ENCODE results near the gene GSE1.

GSE1 gene

DNA sequence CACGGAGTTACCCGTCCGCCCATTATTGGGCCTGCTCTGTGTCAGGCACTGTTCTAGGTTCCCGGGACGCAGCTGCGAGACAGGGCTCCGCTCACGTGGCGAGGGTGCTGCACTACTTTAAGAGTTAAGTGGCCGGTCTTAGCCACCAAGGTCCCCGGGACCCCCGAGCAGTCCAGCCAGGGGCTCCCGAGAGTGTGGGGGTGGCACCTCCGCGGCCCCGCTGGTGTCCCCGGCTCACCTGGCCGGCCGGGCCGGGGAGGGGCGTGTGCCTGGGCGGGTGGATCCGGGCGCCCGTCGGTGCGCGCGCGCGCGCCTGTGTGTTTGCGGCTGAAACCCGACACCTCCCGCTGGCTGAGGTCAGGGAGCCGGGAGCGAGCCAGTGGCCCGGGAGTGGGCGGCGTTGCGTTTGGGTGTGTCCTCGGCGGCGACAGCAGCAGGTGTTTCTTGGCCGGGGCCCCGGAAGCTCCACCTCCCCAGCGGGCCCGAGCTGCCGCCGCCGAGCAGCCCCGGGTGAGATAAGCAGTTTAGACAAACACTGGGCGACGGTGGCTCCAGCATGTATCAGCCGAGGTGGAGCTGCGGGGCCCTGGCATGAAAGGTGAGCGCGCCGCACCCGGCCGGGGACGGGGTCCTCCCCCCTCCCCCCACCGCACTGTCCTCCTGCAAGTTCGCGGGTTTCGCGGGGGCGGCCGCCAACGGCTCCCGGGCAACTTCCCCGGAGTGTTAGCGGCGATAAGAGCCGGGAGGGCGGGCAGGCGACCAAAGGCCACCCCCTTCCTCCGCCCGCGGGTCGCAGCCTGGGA lies at the start of gene GSE1:
Gene GSE1, plus strand, starts transcription at position 522 of the 803 bp plus-strand sequence. Its CDS starts 70 bp downstream, at position 592.
- peak; percentile 68 for DNase-seq

DNA sequence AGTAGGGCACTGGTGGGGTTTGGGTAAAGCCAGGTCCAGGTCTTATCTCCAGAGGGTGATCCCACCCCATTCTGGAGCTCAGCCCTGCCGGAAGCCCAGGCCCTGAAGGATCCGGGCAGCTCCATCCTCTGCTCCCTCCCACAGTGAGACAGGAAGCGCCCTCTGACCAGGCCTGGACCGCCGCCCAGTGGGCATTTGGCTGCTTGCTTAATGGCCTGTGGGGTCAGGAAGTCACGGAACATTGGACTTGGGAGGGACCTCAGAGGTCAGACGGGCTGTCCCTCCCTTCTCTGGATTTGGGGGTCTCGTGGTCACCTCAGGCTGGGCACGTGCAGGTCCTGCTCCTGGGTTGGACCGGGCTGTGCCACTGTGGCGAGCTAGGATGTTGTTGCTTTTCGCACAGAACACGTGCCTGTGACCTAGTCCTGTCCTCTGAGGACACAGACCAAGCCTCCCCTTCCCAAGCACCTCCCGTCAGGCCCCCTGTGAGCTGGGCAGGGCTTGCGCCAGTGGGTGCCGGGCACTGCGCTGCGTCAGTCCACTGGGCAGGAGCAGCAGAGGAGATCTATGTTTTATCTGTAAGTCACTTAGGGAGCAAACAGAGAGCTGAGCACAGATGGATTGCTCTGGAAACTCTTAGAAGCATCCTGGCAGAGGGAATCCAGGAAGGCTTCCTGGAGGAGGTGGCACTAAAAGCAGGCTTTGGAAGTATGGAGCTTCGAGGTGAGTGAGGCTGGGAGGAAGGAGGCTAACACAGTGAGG lies 49.4 kb upstream of the GSE1 start:
- DNase-seq = peak; percentile 73

DNA sequence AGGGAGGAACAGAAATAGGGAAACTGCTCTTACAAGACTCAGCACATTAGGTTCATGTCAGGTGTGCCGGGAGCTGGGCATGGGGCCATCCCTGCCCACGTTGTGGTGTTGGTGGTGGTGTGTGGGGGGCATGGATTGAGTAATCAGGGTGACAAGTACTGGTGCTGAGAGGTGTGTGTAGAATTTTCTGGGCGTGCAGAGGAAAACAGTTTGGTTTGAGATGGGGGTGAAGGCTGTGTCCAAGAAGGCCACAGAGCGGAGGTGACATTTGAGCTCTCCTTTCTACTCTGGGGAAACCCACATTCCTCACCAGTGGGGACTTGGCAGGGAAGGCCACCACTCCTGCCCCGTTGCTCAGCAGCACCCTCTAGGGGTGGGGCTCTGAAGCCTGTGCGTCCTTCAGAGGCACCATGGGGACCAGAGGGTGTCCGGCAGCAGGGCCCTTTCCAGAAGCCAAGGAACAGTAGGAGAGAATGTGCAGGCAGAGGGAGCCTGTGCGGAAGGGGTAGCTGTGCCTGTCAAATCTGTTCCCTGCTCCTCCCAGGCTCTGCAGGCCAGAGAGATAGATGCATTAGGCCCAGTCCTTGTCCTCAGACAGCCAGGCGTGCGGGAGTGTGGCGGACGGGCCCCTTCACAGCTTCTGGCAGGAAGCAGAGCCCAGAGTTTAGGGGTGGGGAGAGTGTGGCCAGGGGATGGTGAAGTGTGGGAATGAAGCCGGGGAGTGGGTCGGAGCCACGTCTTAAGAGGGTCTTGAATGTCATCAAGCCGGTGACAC lies 48.7 kb upstream of the GSE1 start:
- DNase-seq = no peak

DNA sequence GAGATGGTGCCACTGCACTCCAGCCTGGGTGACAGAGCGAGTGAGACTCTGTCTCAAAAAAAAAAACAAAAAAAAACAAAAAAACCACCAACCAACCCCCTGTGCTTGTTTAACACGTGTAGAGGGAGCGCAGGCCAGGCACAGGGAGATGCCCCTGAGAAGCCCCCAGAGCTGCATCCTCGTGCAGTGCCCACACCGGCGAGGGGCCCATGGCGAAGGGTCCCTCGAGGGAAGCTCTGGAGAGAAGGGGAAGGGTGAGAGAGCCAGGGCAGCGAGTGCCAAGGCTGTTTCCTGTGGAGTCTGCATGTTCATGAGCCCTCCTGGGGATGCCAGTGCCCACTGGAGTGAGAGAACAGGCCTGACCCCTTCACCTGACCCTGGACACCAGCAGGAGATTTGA lies 47.8 kb upstream of the GSE1 start:
- DNase-seq = no peak

DNA sequence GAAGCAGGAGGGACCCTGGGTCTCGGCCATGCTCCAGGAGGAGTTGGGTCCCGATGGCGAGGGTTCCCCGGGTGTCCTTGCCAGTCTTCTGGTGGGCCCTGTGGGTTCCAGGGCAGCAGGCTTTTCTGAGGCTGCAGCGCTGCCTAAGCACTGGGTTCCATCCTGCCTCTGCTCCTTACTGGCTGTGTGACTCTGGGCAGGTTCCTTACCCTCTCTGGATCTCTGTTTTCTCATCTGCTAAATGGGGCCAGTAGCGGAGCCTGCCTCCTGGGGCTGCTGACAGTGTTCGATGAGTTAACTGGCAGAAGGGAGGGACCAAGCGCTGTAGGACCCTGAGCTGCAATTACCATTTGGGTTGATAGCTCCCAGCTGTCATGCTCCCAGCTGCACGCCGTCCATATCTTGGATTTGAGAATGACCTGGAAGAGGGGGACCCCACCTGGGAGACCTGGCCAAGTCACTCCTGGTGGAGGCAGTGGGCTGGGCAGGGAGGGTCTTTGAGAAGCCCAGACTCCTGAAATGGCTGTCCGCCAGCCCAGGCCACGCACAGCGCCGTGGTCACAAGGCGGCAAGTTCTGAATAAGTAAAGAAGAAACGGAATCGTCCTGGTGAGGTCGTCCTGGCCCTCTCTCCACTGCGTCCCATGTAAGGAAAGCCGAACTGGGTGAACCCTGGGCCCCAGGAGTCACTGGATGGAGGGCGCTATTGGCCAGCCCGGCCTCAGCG lies 47.2 kb upstream of the GSE1 start:
- no peak for DNase-seq

DNA sequence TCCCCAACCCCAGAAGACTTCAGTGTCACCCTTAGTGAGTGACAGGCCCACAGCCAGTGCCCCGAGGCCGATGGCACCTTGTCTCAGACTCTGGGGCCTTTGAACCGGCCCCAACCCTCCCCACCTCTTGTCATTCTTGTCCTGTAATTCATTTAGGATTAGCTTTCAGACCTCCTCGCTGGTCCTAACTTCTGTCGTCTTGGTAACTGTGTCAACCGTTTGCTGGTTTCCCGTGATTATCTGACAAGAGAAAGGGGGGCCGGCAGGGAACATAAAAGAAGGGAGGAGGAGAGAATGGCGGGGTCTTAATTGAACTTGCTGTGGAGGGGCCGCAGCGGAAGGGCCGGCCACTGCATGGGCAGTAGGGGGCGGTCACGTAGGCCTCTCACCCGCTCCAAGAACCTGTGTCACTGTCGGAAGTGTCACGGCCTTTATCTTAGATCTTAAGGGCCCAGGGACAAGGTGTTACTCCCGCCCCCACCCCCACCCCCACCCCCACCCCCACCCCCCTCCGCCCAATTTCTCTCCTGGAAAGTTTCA lies 46.5 kb upstream of the GSE1 start:
- DNase-seq = no peak

DNA sequence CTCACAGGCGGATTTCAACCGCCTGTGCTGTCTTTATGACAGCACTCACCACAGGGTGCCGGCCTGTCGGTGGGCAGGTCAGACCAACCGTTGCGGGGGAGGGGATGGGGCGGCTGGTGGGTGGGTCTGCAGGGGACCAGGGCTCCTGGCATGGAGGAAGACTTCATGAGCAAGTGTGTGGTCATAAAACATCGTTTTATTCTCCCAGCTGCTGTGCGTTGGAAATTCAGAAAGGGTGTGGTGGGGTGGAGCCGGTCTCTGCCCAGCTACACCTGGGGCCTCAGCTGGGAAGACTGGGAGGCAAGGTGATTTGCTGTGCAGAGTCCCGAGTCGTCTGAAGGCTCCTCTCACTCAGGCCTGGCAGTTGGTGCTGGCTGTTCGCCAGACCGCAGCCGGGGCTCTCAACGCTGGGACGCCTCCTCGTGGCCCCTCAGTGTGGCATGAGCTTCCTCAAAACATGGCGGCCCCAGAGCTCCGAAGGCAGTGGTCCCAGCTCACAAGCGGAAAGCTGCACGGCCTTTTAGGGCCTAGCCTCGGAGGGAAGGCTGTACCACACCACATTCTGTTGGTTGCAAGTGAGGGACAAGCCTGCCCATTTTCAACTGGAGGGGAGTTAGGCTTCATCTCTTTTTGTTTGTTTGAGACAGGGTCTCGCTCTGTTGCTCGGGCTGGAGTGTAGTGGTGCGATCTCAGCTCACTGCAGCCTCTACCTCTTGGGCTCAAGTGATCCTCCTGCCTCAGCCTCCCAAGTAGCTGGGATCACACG lies 45.8 kb upstream of the GSE1 start:
- DNase-seq = no peak

DNA sequence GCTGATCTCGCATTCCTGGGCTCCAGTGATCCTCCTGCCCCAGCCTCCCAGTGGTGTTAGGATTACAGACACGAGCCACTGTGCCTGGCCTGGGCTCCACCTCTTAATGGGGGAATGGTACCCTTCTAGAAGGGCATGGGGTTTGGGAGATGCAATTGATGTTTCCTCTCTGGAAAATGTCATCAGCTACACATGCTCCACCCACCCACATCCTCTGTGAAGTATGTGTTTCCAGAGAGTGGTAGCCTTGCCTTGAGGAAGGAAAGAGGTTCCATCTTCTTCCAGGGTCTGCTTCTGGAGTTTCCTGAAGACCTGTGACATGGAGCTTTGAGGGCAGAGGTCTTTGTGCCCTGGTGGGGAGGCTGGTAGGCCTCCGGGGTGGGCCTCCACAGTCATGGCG lies 45.2 kb upstream of the GSE1 start:
- DNase-seq = no peak

DNA sequence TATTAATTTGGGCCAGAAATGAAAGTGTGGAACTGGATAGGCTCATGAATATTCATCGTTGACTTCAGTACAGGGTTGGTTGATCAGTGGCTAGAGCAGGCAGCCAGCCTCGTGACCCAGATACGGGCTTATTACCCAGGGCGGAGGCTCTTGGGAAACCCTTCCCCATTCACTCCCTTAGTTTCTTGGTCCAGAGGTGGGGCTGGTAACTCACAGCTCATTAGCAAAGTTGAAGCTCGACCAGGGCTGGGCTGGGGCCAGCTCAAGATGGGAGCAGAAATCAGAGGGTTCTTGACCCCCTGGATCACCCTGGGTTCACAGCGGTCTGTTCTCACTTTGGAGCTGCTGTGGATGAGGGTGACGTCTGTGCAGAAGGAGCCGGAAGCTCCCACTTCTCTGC lies 44.6 kb upstream of the GSE1 start:
- peak; percentile 78 for DNase-seq

DNA sequence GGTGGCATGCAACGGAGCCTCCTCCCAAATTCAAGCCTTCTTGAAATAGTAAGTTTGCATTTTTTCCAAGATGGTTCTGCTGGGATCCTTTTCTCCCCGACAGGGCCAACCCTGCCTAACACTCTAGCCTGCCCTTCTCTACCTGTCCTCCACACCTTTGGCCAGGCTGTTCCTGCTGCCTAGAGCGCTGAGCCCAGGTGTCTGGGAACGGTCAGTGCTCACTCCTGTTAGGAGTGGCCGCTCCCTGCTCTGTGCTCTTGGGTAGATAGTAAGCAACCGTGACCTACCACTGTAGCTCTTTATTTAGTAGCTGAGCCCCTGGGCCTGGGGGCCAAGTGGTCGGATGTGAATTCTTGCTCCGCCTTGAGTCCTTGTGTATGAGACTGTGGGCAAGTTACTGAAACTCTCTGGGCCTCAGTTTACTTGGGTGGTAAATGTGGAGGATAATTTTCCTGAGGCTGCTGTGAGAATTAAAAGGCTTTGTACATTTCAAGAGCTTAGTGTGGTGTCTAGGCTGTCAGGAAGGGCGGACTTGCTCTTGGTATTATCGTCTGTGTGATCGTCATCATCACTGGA lies 44.0 kb upstream of the GSE1 start:
- DNase-seq = no peak

DNA sequence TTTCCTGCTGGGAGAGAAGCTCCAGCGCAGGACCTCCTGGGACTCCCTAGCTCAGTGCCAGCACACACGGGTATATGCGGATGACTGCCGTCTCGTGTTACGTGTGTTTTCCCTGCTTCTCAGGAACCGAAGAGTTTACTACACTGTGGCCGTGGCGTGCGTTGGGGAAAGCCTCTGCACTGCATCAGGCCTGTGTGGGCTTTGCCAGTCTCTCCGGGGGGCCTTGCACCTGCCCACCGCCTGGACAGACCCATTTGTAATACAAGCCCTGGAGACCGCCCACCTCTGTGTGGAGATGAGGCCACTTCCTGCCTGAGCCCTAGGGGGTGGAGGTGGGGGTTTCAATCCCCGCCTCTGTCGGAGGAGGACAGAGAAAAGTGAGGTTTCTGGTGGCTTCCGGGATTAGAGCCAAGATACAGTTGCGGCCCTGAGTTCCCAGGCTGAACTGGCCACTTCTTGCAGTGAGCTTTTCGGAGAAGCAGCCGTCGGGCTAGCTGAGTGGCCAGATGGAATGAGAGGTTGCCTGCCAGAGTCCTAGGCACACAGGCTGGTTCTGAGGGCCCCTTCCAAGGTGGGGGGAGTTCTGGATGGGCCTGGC lies 43.4 kb upstream of the GSE1 start:
- DNase-seq = no peak

DNA sequence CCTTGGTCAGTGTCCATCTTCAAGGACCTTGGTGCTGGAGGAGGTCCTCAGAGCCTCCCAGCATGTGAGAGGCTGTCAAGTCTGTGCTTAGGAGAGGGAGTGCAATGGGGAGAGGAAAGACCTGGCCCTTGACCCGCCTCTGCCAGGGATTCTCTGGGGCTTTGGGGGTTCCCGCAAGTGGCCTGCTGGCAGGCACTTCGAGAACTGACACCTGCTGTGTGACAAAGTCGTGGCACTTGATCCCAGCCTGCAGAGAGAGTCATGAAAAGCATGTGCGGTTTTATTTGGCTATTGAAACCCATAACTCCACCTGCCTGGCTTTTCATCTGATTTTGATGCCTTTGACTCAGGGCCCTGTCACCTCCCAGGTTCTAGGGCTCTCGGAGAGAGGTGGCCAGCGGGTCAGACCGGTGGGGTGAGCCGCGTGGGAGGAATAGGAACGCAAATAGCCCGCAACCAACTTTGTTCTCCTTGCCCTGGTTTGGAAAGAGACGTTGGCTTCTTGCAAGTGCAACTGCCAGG lies 42.8 kb upstream of the GSE1 start:
- DNase-seq = no peak

DNA sequence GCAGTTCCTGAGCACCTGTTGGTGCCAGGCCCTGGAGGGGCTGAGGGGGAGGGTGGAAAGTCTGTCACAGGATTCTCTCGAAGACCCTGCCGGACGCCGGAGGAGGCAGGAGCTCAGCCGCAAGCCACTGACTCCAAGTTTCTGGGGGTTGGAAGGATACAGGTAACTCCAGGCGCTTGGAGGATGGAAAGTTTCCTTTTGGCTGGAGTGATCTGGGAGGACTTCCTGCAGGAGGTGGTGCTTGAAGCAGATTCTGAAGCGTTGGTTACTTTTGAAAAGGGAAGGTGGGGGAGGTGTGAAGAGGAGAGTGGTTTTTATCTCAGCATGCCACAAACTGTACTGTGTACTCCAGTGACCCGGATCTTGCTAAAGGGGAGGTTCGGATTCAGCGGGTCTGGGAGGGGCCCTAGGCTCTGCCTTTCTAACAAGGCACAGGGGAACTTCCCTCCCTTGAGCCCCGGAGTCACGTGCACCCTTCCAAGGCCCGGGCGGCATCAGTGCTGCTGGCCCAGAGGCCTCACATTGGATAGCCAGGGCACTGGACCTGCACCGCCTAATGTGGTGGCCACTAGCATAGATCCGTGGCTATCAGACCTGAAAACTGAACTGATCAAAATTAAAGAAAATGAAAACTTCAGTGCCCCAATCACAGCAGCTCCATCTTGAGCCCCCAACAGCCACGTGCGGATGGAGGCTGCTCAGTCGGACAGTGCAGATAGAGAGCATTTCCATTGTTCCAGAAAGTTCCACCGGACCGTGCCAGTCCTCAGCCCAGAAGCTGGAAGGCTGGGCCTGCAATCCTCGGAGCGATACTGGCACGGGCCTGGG lies 42.2 kb upstream of the GSE1 start:
- peak; percentile 62 for DNase-seq

DNA sequence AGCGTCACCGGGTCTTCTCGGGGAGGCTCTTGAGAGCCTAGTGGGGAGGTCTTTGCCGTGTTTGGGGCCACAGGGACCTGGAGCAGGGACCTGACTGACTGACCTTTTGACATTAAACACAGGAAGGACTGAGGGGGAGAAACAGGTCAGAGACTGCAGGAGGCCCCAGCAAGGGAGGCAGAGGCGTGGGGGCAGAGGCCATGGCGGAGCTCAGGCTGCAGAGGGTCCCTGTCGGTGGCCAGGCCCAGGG lies 41.6 kb upstream of the GSE1 start:
- no peak for DNase-seq

DNA sequence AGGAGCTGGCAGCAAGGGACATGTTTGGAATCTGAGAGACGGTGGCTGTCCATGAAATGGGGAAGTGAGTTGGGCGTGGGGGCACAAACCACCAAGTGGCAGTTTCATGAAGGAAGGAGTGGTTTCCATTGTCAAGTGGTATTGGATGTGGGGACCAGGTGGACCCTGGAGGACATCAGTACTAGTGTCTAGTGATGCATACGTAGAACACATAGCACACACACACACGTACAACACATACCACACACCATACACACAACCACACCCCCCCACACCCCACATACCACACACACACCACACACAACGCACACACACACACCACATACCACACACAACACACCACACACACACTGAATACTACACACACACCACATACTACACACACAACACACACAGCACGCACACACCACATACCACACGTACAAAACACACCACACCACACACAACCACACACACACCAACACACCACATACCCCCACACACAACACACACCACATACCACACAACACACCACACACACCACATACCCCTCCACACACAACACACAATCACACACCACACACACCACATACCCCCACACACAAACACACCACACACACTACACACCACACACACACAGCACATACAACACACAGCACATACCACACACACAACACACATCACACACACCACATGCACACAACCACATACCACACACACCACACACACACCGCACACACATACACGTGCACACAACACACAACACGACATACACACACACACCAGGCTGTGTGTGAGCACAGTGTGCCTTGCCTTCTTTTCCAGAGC lies 41.1 kb upstream of the GSE1 start:
- DNase-seq = peak; percentile 80

DNA sequence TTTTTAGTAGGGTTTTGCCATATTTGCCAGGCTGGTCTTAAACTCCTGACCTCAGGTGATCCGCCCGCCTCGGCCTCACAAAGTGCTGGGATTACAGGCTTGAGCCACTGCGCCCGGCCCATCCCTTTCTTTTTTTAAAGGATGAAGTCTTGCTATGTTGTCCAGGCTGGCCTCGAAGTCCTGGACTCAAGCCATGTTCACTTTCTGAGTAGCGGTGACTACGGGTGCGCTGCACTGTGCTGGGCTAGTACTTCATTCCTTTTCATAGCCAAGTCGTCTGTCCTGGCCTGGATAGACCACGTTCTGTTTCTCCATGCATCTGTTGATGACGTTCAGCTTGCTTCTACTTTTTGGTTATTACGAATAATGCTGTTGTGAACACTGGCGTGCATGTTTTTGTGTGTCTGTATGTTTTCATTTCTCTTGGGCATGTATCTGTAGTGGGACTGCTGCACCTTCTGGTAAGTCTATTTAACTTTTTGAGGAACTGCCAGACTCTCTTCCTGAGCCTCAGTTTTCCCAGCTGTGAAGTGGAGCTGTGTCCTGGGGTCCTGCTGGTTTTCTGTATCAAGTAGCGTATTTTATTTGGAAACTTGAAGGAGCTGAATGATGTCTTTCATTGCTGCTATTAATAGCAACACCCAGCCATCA lies 40.0 kb upstream of the GSE1 start:
- DNase-seq = no peak

DNA sequence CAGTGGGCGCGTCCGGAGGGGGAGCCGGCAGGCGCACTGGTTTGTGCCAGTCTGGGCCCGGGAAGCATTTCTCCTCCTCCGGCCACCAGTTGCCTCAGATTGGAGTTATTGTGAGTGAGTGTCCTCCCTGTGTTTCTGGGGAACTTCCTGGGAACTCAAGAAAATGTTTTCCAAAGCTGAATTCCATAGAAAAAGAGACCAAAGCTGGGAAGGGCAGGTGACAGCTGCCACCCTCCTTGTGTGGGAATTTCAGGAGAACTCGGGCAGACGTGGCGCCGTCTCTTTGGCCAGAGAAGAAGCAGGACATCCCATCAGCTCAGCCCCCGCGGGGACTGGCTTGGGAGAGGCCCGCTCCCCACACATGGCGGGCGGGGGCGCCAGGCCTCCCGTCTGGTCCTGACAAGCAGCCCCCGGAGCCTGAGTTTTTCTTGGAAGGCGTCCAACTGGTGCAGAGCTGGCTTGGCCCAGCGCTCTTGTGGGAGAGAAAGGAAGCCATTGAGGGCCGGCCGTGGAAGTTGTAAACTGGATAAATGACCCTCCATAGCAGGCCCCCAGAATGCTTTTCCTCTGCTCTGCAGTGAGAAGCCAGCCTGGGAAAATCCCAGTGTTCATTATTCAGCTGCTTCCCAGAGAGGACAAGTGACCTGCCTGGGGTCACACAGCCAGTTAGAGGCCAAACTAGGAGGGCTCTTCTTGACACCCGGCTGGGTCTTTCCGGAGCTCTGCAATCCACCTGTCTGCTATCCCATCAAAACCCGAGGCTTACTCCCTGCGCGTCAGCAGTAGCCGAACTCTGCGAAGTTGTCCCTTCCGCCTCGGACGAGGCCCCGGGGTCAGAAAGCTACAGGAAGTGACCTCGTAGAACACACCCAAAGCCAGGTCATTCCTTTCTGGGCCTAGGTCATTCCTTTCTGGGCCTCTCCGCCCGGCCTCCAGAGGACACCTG lies 39.2 kb upstream of the GSE1 start:
- DNase-seq = peak; percentile 58

All from inflammatory macrophage treated with lipopolysaccharide for 4 hours (primary cell).